HG03521 (cell line): ENCODE measurements around the gene LEPR.
"Not testable (repeated sequence)": the region's sequence is repeated elsewhere in the genome, so short reads cannot be mapped to it uniquely, and the experiment has no call there.

Experiments
- ATAC-seq: cut with Tn5 transposase; IDR thresholded peaks from one replicate; pipeline ENCODE4 v1.9.1; 2021; ENCODE audit warnings: mild to moderate bottlenecking, moderate library complexity; ENCODE audit not compliant: unreplicated experiment

Gene LEPR, protein sequence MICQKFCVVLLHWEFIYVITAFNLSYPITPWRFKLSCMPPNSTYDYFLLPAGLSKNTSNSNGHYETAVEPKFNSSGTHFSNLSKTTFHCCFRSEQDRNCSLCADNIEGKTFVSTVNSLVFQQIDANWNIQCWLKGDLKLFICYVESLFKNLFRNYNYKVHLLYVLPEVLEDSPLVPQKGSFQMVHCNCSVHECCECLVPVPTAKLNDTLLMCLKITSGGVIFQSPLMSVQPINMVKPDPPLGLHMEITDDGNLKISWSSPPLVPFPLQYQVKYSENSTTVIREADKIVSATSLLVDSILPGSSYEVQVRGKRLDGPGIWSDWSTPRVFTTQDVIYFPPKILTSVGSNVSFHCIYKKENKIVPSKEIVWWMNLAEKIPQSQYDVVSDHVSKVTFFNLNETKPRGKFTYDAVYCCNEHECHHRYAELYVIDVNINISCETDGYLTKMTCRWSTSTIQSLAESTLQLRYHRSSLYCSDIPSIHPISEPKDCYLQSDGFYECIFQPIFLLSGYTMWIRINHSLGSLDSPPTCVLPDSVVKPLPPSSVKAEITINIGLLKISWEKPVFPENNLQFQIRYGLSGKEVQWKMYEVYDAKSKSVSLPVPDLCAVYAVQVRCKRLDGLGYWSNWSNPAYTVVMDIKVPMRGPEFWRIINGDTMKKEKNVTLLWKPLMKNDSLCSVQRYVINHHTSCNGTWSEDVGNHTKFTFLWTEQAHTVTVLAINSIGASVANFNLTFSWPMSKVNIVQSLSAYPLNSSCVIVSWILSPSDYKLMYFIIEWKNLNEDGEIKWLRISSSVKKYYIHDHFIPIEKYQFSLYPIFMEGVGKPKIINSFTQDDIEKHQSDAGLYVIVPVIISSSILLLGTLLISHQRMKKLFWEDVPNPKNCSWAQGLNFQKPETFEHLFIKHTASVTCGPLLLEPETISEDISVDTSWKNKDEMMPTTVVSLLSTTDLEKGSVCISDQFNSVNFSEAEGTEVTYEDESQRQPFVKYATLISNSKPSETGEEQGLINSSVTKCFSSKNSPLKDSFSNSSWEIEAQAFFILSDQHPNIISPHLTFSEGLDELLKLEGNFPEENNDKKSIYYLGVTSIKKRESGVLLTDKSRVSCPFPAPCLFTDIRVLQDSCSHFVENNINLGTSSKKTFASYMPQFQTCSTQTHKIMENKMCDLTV

DNA sequence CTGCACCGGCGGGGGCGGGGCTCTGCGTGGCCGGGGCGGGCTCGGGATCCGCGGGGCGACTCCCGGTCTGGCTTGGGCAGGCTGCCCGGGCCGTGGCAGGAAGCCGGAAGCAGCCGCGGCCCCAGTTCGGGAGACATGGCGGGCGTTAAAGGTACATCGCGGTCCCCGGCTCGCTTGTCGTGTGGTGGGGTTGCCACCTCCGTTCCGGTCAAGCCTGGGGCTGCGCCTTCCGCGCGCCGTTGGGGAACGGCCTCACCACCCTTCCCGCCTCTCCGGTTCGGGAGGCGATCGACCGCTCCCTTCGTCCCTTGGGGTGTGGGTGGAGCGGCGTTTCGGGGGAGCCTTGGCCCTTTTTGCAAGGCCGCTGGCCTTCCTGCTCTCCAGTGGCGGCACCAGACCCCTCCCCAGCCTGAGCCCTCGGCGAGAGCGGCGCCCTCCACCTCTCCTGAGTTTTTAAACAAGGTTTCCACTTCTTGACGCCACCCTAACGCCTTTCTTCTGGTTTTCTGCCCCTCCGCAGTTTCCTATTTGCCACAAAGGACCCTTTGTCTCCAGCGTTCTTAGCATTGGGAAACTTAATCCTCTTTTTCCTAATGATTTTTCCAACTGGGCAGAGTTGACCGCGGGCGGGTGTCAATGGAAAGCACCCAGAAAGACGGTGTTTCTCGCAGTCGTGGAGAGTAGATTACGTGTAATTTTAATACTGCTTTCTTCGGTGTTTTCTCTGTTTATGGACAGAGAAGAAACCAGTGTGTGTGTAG, at the start of gene LEPR, which contains the start of gene LEPROT:
TSS of gene LEPR (plus strand) at position 79 of the 761 bp plus-strand sequence. CDS start 144,898 bp downstream, outside the sequence.
TSS of gene LEPROT (plus strand) at position 79 of the 761 bp plus-strand sequence. CDS start at position 136, 57 bp downstream.
- ATAC-seq, result peak; percentile 1

- ATAC-seq, result no peak
Measured at GRCh38 chr1:65371544-65371943, 48.9 kb upstream of the LEPR start.

DNA sequence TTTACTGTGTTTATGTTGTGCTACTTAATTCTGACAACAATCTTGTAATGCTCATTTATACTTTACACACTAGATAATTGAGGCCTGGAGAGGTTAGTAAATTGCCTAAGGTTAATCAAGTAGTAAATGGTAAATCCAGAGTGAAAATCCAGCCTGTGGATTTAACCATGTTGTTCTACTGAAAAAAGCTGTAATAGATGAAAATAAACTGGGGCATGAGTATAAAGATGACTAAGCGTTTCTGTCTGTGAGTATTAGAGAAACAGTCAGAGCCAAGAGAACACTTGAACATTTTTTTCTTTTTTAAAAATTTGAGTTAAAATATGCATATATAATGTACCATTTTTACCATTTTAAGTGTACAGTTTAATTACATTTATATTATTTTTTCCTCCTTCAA, 47.9 kb upstream of the LEPR start:
- no peak for ATAC-seq

- no peak for ATAC-seq
Measured at GRCh38 chr1:65377496-65378246, 42.8 kb upstream of the LEPR start.

- no peak for ATAC-seq
Measured at GRCh38 chr1:65378247-65378946, 42.1 kb upstream of the LEPR start.

GRCh38 chr1:65384426-65384825, 36.0 kb upstream of the LEPR start:
- not testable (repeated sequence) for ATAC-seq

- no peak for ATAC-seq
Measured at GRCh38 chr1:65386439-65386838, 34.0 kb upstream of the LEPR start.

DNA sequence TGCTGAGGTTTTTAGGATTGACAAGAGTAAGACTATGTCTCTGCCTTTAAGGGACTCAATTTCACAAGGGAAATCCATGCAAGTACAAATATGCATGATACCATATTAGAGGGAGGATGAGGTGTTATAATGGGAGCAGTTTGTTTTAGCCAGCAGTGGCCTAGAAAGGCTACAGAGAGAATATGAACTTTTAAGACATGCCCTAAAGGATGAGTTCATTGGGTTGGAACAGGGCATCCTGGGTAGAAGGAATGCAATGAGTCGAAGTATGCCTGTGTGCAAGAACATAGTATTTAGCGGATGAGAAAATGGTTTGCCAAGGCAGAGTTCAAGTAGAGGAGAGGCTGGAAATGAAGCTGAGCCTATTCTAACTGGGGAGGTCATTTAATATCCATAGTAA, 32.6 kb upstream of the LEPR start:
- ATAC-seq, result no peak

GRCh38 chr1:65388908-65389695, 31.4 kb upstream of the LEPR start:
- ATAC-seq, result no peak

- ATAC-seq, result no peak
Measured at GRCh38 chr1:65392497-65392896, 28.0 kb upstream of the LEPR start.

- peak; percentile 75 for ATAC-seq
Measured at GRCh38 chr1:65393347-65393746, 27.1 kb upstream of the LEPR start.

- no peak for ATAC-seq
Measured at GRCh38 chr1:65393928-65394327, 26.5 kb upstream of the LEPR start.

GRCh38 chr1:65395887-65396612, 24.4 kb upstream of the LEPR start:
- no peak for ATAC-seq

- no peak for ATAC-seq
Measured at GRCh38 chr1:65398083-65398482, 22.4 kb upstream of the LEPR start.

DNA sequence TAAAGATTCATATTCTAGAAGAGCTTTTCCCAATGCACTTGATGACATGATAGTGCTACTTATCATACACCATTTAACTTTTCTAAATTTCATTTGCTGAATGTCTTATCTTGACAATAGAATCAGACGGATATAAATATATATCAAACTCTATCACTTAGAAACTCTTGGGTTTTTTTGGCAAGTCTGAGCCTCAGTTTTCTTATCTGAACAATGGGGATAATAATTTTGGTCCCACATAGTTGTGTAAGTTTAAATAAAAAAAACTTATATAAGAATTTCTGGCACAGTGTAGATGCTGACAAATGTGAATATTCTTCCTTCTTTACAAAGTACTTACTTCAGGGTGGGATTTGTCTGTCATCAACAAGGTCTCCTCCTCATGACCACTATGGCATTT, 21.5 kb upstream of the LEPR start:
- ATAC-seq, result no peak

DNA sequence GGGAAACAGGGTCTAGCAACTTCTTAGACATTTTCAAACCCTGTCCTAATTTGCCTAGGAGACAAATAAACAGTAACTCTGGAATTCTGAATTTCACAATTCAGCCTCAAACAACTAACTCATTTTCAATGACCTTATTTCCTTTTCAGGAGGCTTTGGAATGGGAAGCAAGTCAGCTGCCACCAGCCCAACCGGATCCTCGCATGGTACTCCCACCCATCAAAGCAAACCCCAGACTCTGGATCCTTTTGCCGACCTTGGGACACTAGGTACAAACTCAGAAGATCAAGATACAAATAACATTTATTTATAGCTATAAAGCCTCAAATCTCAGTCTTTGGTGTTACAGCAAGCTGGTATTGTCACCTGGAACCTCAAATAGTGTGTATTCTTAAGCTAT, 18.9 kb upstream of the LEPR start:
- no peak for ATAC-seq

- ATAC-seq, result no peak
Measured at GRCh38 chr1:65404941-65405340, 15.5 kb upstream of the LEPR start.

DNA sequence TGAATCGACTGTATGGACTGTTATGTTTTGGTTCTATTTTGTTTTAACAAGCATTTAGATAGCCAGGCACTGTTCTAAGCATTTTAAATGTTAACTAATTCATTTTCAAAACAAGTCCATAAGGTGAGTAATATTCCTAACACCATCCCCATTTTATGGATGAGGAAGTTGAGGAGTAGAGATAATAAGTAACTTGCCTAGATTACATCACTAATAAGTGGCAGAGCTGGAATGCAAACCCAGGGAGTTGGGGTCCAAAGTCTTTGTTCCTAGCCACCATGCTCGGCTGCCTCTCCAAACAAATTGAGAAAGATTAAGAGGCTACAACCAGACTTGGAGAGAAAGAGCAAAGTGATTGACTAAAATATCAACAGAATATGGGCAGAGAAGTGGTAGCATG, 12.6 kb upstream of the LEPR start:
- ATAC-seq, result no peak
